Islet of Langerhans (tissue), 1 donor: ENCODE data around the gene LRBA.
A peak's percentile ranks its signal among the peaks of the same experiment; 100 is the strongest.

Experiments
- FAIRE-seq: peaks from one replicate; lab custom pipeline; 2011; peaks lifted over from hg19 to GRCh38; lab: Jason Lieb, UNC

Gene LRBA

GRCh38 chr4:150261571-150261970, 753.5 kb downstream of the LRBA start:
- no peak for FAIRE-seq

GRCh38 chr4:150259861-150260567, 755.1 kb downstream of the LRBA start:
- FAIRE-seq = no peak

- no peak for FAIRE-seq
Measured at GRCh38 chr4:150258569-150258968, 756.5 kb downstream of the LRBA start.

- no peak for FAIRE-seq
Measured at GRCh38 chr4:150256841-150257730, 758.0 kb downstream of the LRBA start.

- FAIRE-seq = no peak
Measured at GRCh38 chr4:150256225-150256620, 758.9 kb downstream of the LRBA start.

- no peak for FAIRE-seq
Measured at GRCh38 chr4:150255610-150256224, 759.4 kb downstream of the LRBA start.

GRCh38 chr4:150253965-150254630, 761.0 kb downstream of the LRBA start:
- no peak for FAIRE-seq

GRCh38 chr4:150253416-150253815, 761.7 kb downstream of the LRBA start:
- no peak for FAIRE-seq

GRCh38 chr4:150252741-150253140, 762.3 kb downstream of the LRBA start:
- no peak for FAIRE-seq

GRCh38 chr4:150252306-150252705, 762.8 kb downstream of the LRBA start:
- FAIRE-seq = no peak

- FAIRE-seq = no peak
Measured at GRCh38 chr4:150251752-150252190, 763.3 kb downstream of the LRBA start.

GRCh38 chr4:150250998-150251651, 764.0 kb downstream of the LRBA start:
- no peak for FAIRE-seq

GRCh38 chr4:150250293-150250997, 764.6 kb downstream of the LRBA start:
- FAIRE-seq = no peak

GRCh38 chr4:150248181-150248580, 766.9 kb downstream of the LRBA start:
- no peak for FAIRE-seq

GRCh38 chr4:150247184-150247583, 767.9 kb downstream of the LRBA start:
- no peak for FAIRE-seq

- peak; percentile 24 for FAIRE-seq
Measured at GRCh38 chr4:150244600-150244999, 770.5 kb downstream of the LRBA start.

- no peak for FAIRE-seq
Measured at GRCh38 chr4:150243932-150244331, 771.2 kb downstream of the LRBA start.

GRCh38 chr4:150242820-150243458, 772.1 kb downstream of the LRBA start:
- FAIRE-seq = peak; percentile 76

GRCh38 chr4:150240011-150240410, 775.1 kb downstream of the LRBA start:
- FAIRE-seq = no peak

- no peak for FAIRE-seq
Measured at GRCh38 chr4:150238591-150238990, 776.5 kb downstream of the LRBA start.
